Pancreas (tissue), 10 donors: ENCODE results near the gene MC5R. TPM values are rescaled to one million over a fixed set of nuclear protein-coding genes. Genes with fewer than 3 reads are reported as not detected.
"Not testable (repeated sequence)": the region's sequence is repeated elsewhere in the genome, so short reads cannot be mapped to it uniquely, and the experiment has no call there.

Experiments used
- ATAC-seq, 4 donors: fragments of 200-7000 bp; cut with Tn5 transposase; one replicate each; pipeline versions ENCODE4 v1.8.0 to v1.9.1; 2020; ENCODE audit warnings: mild to moderate bottlenecking in 4 of 4, moderate library complexity in 4 of 4
- DNase-seq, 6 donors: peaks; one replicate each; pipeline ENCODE4 v3.0.0-alpha.2; 2020
- FAIRE-seq: peaks from 2 replicates; lab custom pipeline; 2012; peaks lifted over from hg19 to GRCh38; lab: Jason Lieb, UNC
- H3K27ac ChIP-seq, 4 donors: fragments of 200-600 bp; sonication (generic); 1 replicate in 3 of 4; 2 replicates in 1 of 4; pipeline versions ENCODE4 v1.5.0 to v1.8.0; 2020
- H3K27me3 ChIP-seq, 4 donors: fragments of 200-600 bp; one replicate each; pipeline ENCODE4 v1.8.0; 2021
- H3K36me3 ChIP-seq, 3 donors: fragments of 200-600 bp; sonication (generic) in 1 of 3; one replicate each; pipeline versions ENCODE4 v1.5.0 to v1.8.0; 2020 to 2021
- H3K4me1 ChIP-seq, 3 donors: fragments of 200-600 bp; one replicate each; pipeline ENCODE4 v1.8.0; 2021
- H3K4me3 ChIP-seq, 4 donors: fragments of 200-600 bp; sonication (generic) in 2 of 4; one replicate each; pipeline versions ENCODE4 v1.5.0 to v1.8.0; 2020 to 2021
- H3K9me3 ChIP-seq, 4 donors: fragments of 200-600 bp; one replicate each; pipeline ENCODE4 v1.8.0; 2021
- WGBS, 2 donors: extraction: QIAGEN DNeasy Blood & Tissue Kit; methylation state at CpG; one replicate each; pipeline ENCODE4 v1.1.7; 2013; 5-methylcytosine and 5-hydroxymethylcytosine counted together
- intact Hi-C, 3 donors: fragments of 100-400 bp; cut with DNase I; formaldehyde crosslinking; loops; one replicate each; pipeline versions ENCODE4 v1.11.1 to v1.14.2; 2022
- polyA plus RNA-seq, 2 donors: library from polyadenylated mRNA; stranded (reverse); fragments of 200-250 nt; gene quantifications; one replicate each; pipeline ENCODE4 v1.2.3, GENCODE V29; 2013
- total RNA-seq, 6 donors: library from RNA; stranded (reverse); fragmentation: NEBNext Ultra II Directional in 4 of 6; extraction: Animal tissue kit (Norgen Biotek cat#: 25700) in 4 of 6; gene quantifications; one replicate each; pipeline versions ENCODE4 v1.2.1 to v1.2.4, GENCODE V29; 2021 to 2023
- TF ChIP-seq, protein P1 (sequence below), 4 donors: fragments of 200-600 bp; sonication (generic) in 3 of 4; IDR thresholded peaks; one replicate each; pipeline versions ENCODE4 v1.5.0 to v1.8.0; 2021; ENCODE audit warnings: antibody characterized with exemption in 4 of 4
- donor health status: healthy with polysubstance abuse.
- donor health status: DM: no; HTN: no; CAD: no; lungs with moderate emphysema.
- donor health status: DM: no; HTN: no; CAD: no.
- donor health status: control.
- donor health status: control.
- donor health status: Bipolar disorder and iron deficiency.
- donor health status: DM: yes; HTN: yes; CAD: no.
- donor health status: DM: no; HTN: no; CAD: no.
- donor health status: DM: no; HTN: no; CAD: no.
- donor health status: DM: yes; HTN: yes; CAD: no.

The MC5R gene
- total and polyA plus RNA-seq, 8 donors: not detected

DNA sequence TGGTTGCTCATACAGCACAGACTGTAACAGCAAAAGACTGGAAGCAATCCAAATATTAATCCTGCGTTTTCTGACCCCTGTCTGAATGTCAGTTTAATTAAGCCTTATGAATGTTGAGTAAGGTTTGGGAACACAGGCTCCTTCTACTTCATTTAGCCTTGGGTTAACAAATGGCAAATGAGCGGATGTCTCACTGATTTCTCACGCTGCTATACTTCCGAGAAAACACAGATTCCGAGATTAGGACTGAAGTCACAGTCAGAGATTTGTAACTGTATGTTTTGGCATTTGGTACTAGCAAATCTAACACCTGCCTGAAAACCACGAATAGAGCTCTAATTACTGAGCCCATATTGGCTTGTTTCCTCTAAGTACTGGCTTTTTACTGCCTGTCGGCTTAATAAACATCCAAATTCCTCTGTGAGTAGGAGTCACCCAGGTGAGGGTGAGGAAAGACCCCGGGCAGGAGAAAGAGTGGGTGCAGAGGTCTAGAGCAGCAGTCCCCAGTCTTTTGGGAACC is 10.6 kb downstream of the MC5R start:
- ATAC-seq (no peak), FAIRE-seq (no peak), DNase-seq (no peak)
- Histone ChIP-seq H3K27me3 (peaks cover 0 to 8% (median 0%) of the 10 kb centered on the region in 4 donors), H3K4me3 (no peak overlapping the region), H3K36me3 (no peaks in the 10 kb centered on the region), H3K4me1 (no peaks in the 10 kb centered on the region), H3K9me3 (no peaks in the 10 kb centered on the region), H3K27ac (no peak overlapping the region)
- TF ChIP-seq, protein P1, sequence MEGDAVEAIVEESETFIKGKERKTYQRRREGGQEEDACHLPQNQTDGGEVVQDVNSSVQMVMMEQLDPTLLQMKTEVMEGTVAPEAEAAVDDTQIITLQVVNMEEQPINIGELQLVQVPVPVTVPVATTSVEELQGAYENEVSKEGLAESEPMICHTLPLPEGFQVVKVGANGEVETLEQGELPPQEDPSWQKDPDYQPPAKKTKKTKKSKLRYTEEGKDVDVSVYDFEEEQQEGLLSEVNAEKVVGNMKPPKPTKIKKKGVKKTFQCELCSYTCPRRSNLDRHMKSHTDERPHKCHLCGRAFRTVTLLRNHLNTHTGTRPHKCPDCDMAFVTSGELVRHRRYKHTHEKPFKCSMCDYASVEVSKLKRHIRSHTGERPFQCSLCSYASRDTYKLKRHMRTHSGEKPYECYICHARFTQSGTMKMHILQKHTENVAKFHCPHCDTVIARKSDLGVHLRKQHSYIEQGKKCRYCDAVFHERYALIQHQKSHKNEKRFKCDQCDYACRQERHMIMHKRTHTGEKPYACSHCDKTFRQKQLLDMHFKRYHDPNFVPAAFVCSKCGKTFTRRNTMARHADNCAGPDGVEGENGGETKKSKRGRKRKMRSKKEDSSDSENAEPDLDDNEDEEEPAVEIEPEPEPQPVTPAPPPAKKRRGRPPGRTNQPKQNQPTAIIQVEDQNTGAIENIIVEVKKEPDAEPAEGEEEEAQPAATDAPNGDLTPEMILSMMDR (IDR thresholded peaks at IDR 0.05): no peak
- intact Hi-C loops: no loop called here
- 23 to 30% methylated on average over 8 of the region's 8 CpGs for WGBS, 2 donors

DNA sequence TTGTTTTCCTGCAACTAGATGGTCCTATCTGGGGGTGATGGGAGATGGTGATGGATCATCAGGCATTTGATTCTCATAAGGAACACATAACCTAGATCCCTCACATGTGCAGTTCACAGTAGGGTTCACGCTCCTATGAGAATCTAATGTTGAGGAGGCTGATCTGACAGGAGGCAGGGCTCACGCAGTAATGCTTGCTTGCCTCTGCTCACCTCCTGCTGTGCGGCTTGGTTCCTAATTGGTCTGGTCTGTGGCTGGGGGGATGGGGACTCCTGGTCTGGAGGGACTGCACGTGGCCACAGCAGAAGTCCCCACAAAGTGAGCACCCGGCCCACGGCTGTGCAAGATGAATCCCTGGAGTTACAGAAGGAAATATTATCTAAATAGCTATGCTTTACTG is 11.3 kb downstream of the MC5R start:
- intact Hi-C loops: no loop called here
- H3K27me3 ChIP-seq: peaks cover 0 to 8% (median 0%) of the 10 kb centered on the region in 4 donors
- 52 to 59% methylated on average over 6 of the region's 6 CpGs for WGBS, 2 donors
- H3K36me3 ChIP-seq: no peaks in the 10 kb centered on the region
- no peaks in the 10 kb centered on the region for H3K4me1 ChIP-seq
- DNase-seq: no peak
- TF ChIP-seq, protein P1 (IDR thresholded peaks at IDR 0.05): no peak
- no peaks in the 10 kb centered on the region for H3K9me3 ChIP-seq
- no peak for ATAC-seq
- H3K27ac ChIP-seq: no peak overlapping the region
- FAIRE-seq: no peak
- no peak overlapping the region for H3K4me3 ChIP-seq

- ATAC-seq (peak in 1 of 4 donors; percentile 21), DNase-seq (no peak), FAIRE-seq (no peak)
- 87 to 92% methylated on average over 22 of the region's 22 CpGs for WGBS, 2 donors
- no peaks in the 10 kb centered on the region for H3K36me3 ChIP-seq
- H3K27ac ChIP-seq: no peak overlapping the region
- intact Hi-C loops: no loop called here
- TF ChIP-seq, protein P1 (IDR thresholded peaks at IDR 0.05): no peak
- H3K9me3 ChIP-seq: no peaks in the 10 kb centered on the region
- no peak overlapping the region for H3K4me3 ChIP-seq
- no peaks in the 10 kb centered on the region for H3K4me1 ChIP-seq
- peaks cover 0 to 8% (median 0%) of the 10 kb centered on the region in 4 donors for H3K27me3 ChIP-seq
Observed at GRCh38 chr18:13836559-13836958, 12.6 kb downstream of the MC5R start.

- no peaks in the 10 kb centered on the region for H3K9me3 ChIP-seq
- no peak for FAIRE-seq
- DNase-seq: no peak
- intact Hi-C loops: no loop called here
- H3K4me3 ChIP-seq: no peak overlapping the region
- no peak for ATAC-seq
- H3K27ac ChIP-seq: no peak overlapping the region
- 65 to 76% methylated on average over 4 of the region's 4 CpGs for WGBS, 2 donors
- H3K27me3 ChIP-seq: peaks cover 0 to 4% (median 0%) of the 10 kb centered on the region in 4 donors
- H3K4me1 ChIP-seq: no peaks in the 10 kb centered on the region
- H3K36me3 ChIP-seq: no peaks in the 10 kb centered on the region
- TF ChIP-seq, protein P1 (IDR thresholded peaks at IDR 0.05): no peak
Observed at GRCh38 chr18:13849791-13850190, 25.8 kb downstream of the MC5R start.

DNA sequence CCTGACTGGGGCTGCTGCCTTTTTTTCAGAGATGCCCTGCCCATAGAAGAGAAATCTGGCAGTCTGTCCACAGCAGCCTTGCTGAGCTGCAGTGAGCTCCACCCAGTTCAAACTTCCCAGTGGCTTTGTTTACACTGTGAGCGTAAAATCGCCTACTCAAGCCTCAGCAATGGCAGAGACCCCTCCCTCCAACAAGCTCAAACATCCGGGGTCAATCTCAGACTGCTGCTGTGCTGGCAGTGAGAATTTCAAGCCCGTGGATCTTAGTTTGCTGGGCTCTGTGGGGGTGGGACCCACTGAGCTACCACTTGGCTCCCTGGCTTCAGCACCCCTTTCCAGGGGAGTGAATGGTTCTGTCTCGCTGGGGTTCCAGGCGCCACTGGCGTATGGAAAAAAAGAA is 38.9 kb downstream of the MC5R start:
- 21 to 31% methylated on average over 7 of the region's 7 CpGs for WGBS, 2 donors
- H3K4me3 ChIP-seq, H3K36me3 ChIP-seq, ATAC-seq, DNase-seq, H3K4me1 ChIP-seq, H3K9me3 ChIP-seq, FAIRE-seq, intact Hi-C loops, H3K27ac ChIP-seq, H3K27me3 ChIP-seq: not testable (repeated sequence)
